HFF-Myc (cell line): ENCODE measurements around the gene CAD.
A peak's percentile ranks its signal among the peaks of the same experiment; 100 is the strongest.

Source experiments
- DNase-seq: peaks from one replicate; pipeline ENCODE4 v3.0.0-alpha.2; 2011; ENCODE audit warnings: low read depth; ENCODE audit errors: extremely low read depth
- H3K4me3 ChIP-seq: replicated peaks from 2 replicates; pipeline ENCODE4 v1.5.1; 2011; ENCODE audit warnings: low read depth, mild to moderate bottlenecking, control low read depth, low read length
- CTCF ChIP-seq: IDR thresholded peaks from 2 replicates; pipeline ENCODE4 v1.5.1; 2012; ENCODE audit warnings: mild to moderate bottlenecking, low read depth, low read length, control low read depth; ENCODE audit errors: missing control alignments

The CAD gene

GRCh38 chr2:27208486-27209050, 8.6 kb upstream of the CAD start:
- DNase-seq, result no peak
- H3K4me3 ChIP-seq, result 0 out of 2 replicates have a peak overlapping the region, but pooled peaks have one; percentile 2
- TF ChIP-seq CTCF, result no peak

- TF ChIP-seq CTCF, result no peak
- DNase-seq, result no peak
- H3K4me3 ChIP-seq, result peak overlapping the region; percentile 88
These were observed 7.4 kb upstream of the CAD start for GRCh38 chr2:27209621-27210401.

GRCh38 chr2:27211241-27211942, 5.8 kb upstream of the CAD start:
- no peak for TF ChIP-seq CTCF
- DNase-seq, result no peak
- peak overlapping the region; percentile 88 for H3K4me3 ChIP-seq

GRCh38 chr2:27211943-27212625, 5.1 kb upstream of the CAD start, which contains the start of the genes ATRAID and SLC5A6:
Gene ATRAID, plus strand, starts transcription at chr2:27212041. Its CDS starts 328 bp downstream, at chr2:27212369.
Gene SLC5A6, minus strand, starts transcription at chr2:27212268. Its CDS starts 4,618 bp downstream, at chr2:27207650.
- H3K4me3 ChIP-seq, result peak within 1 kb of the TSS; percentile 88
- peak; percentile 59 for DNase-seq
- TF ChIP-seq CTCF, result no peak

GRCh38 chr2:27212626-27213471, 4.3 kb upstream of the CAD start:
- TF ChIP-seq CTCF, result no peak
- H3K4me3 ChIP-seq, result peak overlapping the region; percentile 88
- no peak for DNase-seq

- TF ChIP-seq CTCF, result no peak
- peak; percentile 81 for DNase-seq
- peak overlapping the region; percentile 5 for H3K4me3 ChIP-seq
These were observed 2.2 kb upstream of the CAD start for GRCh38 chr2:27214941-27215340.
